ENCODE results near the gene APEX2. TPM values are rescaled to one million over a fixed set of nuclear protein-coding genes. Genes with fewer than 3 reads are reported as not detected.

Gene APEX2
- total and polyA plus RNA-seq, 2 of the 4 experiments (the other 2 are of a cell fraction): 3.4 to 16.5 TPM

DNA sequence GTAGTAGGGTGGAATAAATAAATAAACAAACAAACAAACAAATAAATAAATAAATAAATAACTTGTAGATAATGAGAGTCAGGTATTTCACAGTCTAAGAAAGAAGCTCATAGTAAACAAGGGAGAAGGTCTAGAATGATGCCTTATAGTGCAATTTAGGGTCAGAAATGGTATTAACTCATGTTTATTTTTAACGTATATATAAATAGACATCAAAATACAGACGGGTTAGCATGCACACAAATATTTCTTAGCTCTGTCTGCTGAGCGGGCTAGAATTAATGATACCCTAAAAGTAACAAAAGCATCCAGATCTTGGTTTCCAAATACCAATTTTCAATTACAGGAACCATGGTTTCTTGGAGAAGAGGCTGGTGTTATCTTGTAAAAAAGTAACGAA, 22.8 kb upstream of the APEX2 start:
- TF ChIP-seq SMC3 (IDR thresholded peaks at IDR 0.05; ENCODE audit: low read depth, low read length) (no peak), CHD1 (IDR thresholded peaks at IDR 0.05; ENCODE audit: low read depth, low read length) (no peak), POLR2A (IDR thresholded peaks at IDR 0.05; ENCODE audit: low read depth, low read length) (no peak), BHLHE40 (IDR thresholded peaks at IDR 0.05; ENCODE audit: low read depth, low read length) (no peak), MAZ (IDR thresholded peaks at IDR 0.05; ENCODE audit: borderline replicate concordance, low read depth, low read length) (no peak), CEBPB (IDR thresholded peaks at IDR 0.05; ENCODE audit: low read depth, low read length) (no peak), MAFK (IDR thresholded peaks at IDR 0.05; ENCODE audit: low read depth, low read length) (no peak), FOS (IDR thresholded peaks at IDR 0.05; ENCODE audit: low read depth, low read length) (no peak), RFX5 (IDR thresholded peaks at IDR 0.05; ENCODE audit: low read depth, low read length) (no peak), RAD21 (IDR thresholded peaks at IDR 0.05; ENCODE audit: low read length) (no peak), RCOR1 (IDR thresholded peaks at IDR 0.05; ENCODE audit: insufficient replicate concordance, low read length) (no peak), NFE2L2 (IDR thresholded peaks at IDR 0.05; ENCODE audit: low read depth, low read length) (no peak)
- TF ChIP-seq, protein P1, sequence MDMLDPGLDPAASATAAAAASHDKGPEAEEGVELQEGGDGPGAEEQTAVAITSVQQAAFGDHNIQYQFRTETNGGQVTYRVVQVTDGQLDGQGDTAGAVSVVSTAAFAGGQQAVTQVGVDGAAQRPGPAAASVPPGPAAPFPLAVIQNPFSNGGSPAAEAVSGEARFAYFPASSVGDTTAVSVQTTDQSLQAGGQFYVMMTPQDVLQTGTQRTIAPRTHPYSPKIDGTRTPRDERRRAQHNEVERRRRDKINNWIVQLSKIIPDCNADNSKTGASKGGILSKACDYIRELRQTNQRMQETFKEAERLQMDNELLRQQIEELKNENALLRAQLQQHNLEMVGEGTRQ (IDR thresholded peaks at IDR 0.05; ENCODE audit: low read depth, low read length): no peak
- TF ChIP-seq, protein P2, sequence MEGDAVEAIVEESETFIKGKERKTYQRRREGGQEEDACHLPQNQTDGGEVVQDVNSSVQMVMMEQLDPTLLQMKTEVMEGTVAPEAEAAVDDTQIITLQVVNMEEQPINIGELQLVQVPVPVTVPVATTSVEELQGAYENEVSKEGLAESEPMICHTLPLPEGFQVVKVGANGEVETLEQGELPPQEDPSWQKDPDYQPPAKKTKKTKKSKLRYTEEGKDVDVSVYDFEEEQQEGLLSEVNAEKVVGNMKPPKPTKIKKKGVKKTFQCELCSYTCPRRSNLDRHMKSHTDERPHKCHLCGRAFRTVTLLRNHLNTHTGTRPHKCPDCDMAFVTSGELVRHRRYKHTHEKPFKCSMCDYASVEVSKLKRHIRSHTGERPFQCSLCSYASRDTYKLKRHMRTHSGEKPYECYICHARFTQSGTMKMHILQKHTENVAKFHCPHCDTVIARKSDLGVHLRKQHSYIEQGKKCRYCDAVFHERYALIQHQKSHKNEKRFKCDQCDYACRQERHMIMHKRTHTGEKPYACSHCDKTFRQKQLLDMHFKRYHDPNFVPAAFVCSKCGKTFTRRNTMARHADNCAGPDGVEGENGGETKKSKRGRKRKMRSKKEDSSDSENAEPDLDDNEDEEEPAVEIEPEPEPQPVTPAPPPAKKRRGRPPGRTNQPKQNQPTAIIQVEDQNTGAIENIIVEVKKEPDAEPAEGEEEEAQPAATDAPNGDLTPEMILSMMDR (conservative IDR thresholded peaks at IDR 0.05; ENCODE audit: low read depth, low read length): no peak
- TF ChIP-seq, protein P3, sequence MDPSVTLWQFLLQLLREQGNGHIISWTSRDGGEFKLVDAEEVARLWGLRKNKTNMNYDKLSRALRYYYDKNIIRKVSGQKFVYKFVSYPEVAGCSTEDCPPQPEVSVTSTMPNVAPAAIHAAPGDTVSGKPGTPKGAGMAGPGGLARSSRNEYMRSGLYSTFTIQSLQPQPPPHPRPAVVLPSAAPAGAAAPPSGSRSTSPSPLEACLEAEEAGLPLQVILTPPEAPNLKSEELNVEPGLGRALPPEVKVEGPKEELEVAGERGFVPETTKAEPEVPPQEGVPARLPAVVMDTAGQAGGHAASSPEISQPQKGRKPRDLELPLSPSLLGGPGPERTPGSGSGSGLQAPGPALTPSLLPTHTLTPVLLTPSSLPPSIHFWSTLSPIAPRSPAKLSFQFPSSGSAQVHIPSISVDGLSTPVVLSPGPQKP (IDR thresholded peaks at IDR 0.05; ENCODE audit: borderline replicate concordance, low read depth, low read length): no peak
- H2BK120ac ChIP-seq (ENCODE audit: low read depth, low read length): no peak overlapping the region
- H3K23ac ChIP-seq (ENCODE audit: low read depth, low read length): no peak overlapping the region
- H3K27me3 ChIP-seq (ENCODE audit: control insufficient read depth, insufficient read depth, low read length): peaks cover 2% of the 10 kb centered on the region; the same call in 1 of the 2 replicates
- BruUV-seq (replicated peaks): no TSS peak
- no peaks in the 10 kb centered on the region for H3K79me1 ChIP-seq (ENCODE audit: low read depth in 1 of 2, low read length in 2 of 2)
- ChIA-PET CTCF (no interaction called here), POLR2A (ENCODE audit: unreplicated experiment) (no interaction called here)
- no peak overlapping the region for H2AK5ac ChIP-seq (ENCODE audit: low read depth, low read length)
- H4K5ac ChIP-seq (ENCODE audit: low read depth, low read length): no peak overlapping the region
- H3K18ac ChIP-seq (ENCODE audit: low read depth, low read length): no peak overlapping the region
- H2BK20ac ChIP-seq (ENCODE audit: low read depth, low read length): no peak overlapping the region
- H2BK5ac ChIP-seq (ENCODE audit: low read depth, low read length, poor library complexity, severe bottlenecking): no peak overlapping the region
- H3K4ac ChIP-seq (ENCODE audit: low read depth, low read length): no peak overlapping the region
- no peaks in the 10 kb centered on the region for H3K36me3 ChIP-seq (ENCODE audit: control insufficient read depth, insufficient read depth, low read length)
- dilution Hi-C loops (cut with HindIII; ENCODE audit: low sequenced_read_pairs, unreplicated experiment): no loop called here
- H4K91ac ChIP-seq (ENCODE audit: insufficient read depth, low read depth, low read length): no peak overlapping the region
- no peaks in the 10 kb centered on the region for H4K20me1 ChIP-seq (ENCODE audit: insufficient read depth, low read length)
- no peak overlapping the region for H3K27ac ChIP-seq (ENCODE audit: insufficient read depth, low read length)
- no peak overlapping the region for H3K4me2 ChIP-seq (ENCODE audit: low read depth, low read length)
- H4K8ac ChIP-seq (ENCODE audit: low read depth in 2 of 2, low read length in 2 of 2): no peak overlapping the region
- no CpG with 5 or more reads among the region's 4 CpGs for WGBS, 2 experiments (ENCODE audit: extremely low coverage in 2 of 2, insufficient read length in 1 of 2)
- no peak for DNase-seq
- no peak overlapping the region for H3K4me3 ChIP-seq (ENCODE audit: insufficient read depth, low read depth, low read length)
- no peaks in the 10 kb centered on the region for H3K9me1 ChIP-seq (ENCODE audit: insufficient read depth, low read length)
- no peak overlapping the region for H2AK9ac ChIP-seq (replicated peaks; ENCODE audit: low read depth, low read length, poor library complexity)
- in situ Hi-C loops (cut with MboI; ENCODE audit: low sequenced_read_pairs): no loop called here
- H2BK15ac ChIP-seq (ENCODE audit: low read depth, low read length): no peak overlapping the region
- no peaks in the 10 kb centered on the region for H3K4me1 ChIP-seq (ENCODE audit: control insufficient read depth, insufficient read depth, low read length)
- no peak overlapping the region for H3K9ac ChIP-seq (ENCODE audit: low read depth, low read length)
- no peak overlapping the region for H2AFZ ChIP-seq (replicated peaks; ENCODE audit: low read length, poor library complexity)
- H3K9me3 ChIP-seq (ENCODE audit: control insufficient read depth, insufficient read depth, low read length): no peaks in the 10 kb centered on the region
- intact Hi-C loops (cut with micrococcal nuclease): no loop called here
- ATAC-seq (ENCODE audit: low read depth): no peak
- no peak overlapping the region for H3K56ac ChIP-seq (ENCODE audit: extremely low read depth, insufficient read depth, low read length)
- no peak overlapping the region for H3K14ac ChIP-seq (replicated peaks; ENCODE audit: low read depth, low read length)
